HEK293T (cell line): ENCODE measurements around the gene PTBP1.
"Not testable (repeated sequence)": the region's sequence is repeated elsewhere in the genome, so short reads cannot be mapped to it uniquely, and the experiment has no call there.

Source experiments
- ARNT ChIP-seq: fragments of 450-650 bp; IDR thresholded peaks from 2 replicates; pipeline ENCODE4 v1.6.1; 2017; ENCODE audit warnings: mild to moderate bottlenecking
- BHLHE40 ChIP-seq: fragments of 450-650 bp; IDR thresholded peaks from 2 replicates; pipeline ENCODE4 v1.6.1; 2016; ENCODE audit warnings: mild to moderate bottlenecking, moderate library complexity, borderline replicate concordance
- FOXA1 ChIP-seq: fragments of 450-650 bp; IDR thresholded peaks from 2 replicates; pipeline ENCODE4 v1.6.1; 2016; ENCODE audit warnings: mild to moderate bottlenecking
- NFRKB ChIP-seq: fragments of 450-650 bp; IDR thresholded peaks from 2 replicates; pipeline ENCODE4 v1.6.1; 2016; ENCODE audit warnings: mild to moderate bottlenecking, moderate library complexity
- SP1 ChIP-seq: fragments of 450-650 bp; IDR thresholded peaks from 2 replicates; pipeline ENCODE4 v1.6.1; 2017
- SUZ12 ChIP-seq: fragments of 450-650 bp; IDR thresholded peaks from 2 replicates; pipeline ENCODE4 v1.6.1; 2016; ENCODE audit warnings: mild to moderate bottlenecking
- TARDBP ChIP-seq: fragments of 450-650 bp; IDR thresholded peaks from 2 replicates; pipeline ENCODE4 v1.6.1; 2016

DNA sequence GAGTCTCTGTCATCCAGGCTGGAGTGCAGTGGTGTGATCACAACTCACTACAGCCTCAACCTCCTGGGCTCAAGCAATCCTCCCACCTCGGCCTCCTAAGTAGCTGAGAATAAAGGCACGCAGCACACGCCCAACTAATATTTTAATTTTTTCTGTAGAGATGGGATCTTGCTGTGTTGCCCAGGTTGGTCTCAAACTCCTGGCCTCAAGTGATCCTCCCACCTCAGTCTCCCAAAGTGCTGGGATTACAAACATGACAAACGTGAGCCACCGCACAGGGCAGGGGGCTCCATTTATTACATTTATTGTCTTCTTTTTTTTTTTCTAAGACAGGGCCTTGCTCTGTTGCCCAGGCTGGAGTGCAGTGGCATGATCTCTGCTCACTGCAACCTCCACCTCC lies 23.0 kb downstream of the PTBP1 start:
- not testable (repeated sequence) for TF ChIP-seq BHLHE40, ARNT, TARDBP, SP1, SUZ12, FOXA1, NFRKB
